GM18517 (cell line): Measurements from ENCODE around the gene LPA.
"Not testable (repeated sequence)": the region's sequence is repeated elsewhere in the genome, so short reads cannot be mapped to it uniquely, and the experiment has no call there.

Experiments used
- ATAC-seq: cut with Tn5 transposase; IDR thresholded peaks from one replicate; pipeline ENCODE4 v1.9.1; 2021; ENCODE audit warnings: mild to moderate bottlenecking, moderate library complexity; ENCODE audit not compliant: unreplicated experiment

The LPA gene

DNA sequence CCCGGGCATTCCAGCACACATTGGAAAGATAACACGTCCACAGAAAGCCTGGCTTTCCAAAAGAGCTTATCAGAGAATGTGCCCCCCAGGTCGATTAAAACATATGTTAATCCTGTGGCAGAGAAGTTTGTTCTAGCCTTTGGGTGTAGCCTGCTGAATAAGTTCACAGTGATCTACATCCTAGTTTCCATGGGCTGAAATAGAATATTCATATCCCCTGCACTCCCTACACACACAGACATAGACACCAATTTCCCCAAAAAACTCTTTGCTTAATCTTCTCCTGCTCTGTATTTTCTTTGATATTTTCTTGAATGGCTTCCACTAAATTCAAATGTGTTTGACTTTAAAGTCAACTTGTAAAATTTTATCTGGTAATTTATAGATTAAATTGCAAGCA, 1.6 kb downstream of the LPA start:
- no peak for ATAC-seq

DNA sequence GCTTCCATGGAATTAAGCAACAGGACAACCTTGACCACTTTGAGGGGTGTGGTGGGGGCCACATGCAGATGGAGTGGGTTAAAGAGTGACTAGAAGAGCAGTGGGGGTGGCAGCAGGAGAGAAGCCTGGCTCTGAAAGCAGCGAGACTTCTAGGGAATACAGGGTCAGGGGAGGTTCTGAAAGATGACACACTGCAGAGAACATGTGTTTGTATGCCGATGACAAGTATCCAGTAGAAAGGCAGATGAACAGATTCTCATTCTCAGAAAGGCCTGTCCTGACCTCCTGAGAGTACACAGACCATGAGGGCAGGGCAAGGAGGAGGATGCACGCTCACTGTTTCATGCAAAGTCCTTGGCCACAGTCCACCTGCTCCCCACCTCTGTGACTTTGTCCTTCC, 2.9 kb downstream of the LPA start:
- ATAC-seq, result no peak

DNA sequence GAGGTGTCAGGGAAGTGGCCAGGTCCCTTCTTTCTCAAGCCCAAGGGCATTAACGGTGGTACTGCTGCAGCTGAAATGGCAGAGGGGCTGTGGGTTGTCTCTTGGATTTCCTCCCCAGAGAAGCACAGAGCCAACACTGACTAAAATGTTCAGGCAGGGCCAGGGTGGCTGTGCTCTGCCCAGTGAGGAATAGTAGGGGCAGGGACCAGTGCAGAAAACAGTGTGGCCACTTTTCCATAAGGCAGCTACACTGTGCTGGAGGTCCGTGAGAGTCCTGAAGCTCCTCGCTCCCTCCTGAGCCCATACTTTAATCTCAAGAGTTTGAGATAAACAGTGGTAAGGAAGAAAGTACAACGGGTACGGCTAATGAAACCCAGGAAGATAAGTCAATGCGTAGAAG, 4.5 kb downstream of the LPA start:
- ATAC-seq, result no peak

DNA sequence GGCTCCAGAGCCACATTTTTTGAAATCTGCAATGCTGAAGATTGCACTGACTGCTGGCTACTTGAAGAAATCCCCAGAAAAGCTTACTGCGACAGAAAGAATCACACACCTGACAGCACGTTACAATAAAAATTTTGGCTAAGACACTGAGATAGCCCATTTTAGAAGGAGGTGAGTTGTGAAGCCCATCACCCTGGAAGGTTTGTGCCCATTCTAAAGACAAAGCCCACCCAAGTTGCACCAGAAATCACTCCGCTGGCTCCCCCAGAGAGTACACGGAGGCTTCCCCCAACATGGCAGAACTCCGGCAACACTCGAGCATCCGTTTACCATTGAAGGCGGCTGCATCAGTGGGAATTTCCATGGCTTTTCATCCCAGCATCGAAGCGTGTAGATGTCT, 29.4 kb downstream of the LPA start:
- ATAC-seq, result no peak

DNA sequence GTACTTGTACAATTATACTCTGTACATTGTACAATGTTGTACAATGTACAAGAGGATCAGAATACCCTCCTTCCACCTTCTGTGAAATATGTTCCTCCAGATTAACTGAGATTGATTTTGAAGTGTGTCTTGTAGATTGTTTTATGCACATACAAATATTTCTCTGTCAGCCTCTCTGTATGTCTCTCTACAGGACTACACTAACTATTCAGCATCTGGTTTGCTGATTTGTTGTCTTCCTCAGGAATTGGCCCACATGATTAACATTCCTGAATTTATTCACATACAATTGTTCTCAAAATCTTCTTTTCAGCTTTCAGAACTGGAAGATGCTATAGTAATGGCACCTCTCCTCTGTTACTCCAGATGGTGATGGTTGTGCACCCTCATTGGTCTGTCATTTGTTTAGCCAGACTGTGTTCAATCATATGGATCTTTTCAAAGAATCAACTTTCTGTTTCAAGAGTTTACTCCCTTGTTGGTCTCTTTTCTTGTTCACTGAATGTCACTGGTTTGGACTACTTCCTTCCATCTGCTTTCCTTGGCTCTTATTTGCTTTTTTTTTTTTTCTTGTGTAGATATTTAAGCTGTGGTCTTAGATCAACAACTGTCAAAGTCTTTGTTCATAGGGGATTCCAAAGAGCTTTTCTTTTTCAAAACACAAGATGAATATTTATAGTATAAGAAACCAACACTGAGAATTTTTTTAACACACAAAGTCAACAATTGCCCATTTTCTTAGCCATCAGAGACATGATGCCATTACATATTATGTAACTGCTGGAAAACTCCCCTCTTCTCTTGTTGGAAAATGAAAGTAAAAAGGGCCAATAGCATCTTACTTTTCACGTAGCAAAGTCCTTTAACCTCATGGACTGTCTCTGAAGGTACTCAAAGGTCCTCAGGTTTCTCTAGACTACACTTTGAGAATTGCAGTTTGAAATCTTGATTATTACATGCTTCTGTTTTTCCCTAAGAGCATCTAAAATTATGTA, 67.9 kb downstream of the LPA start:
- no peak for ATAC-seq

DNA sequence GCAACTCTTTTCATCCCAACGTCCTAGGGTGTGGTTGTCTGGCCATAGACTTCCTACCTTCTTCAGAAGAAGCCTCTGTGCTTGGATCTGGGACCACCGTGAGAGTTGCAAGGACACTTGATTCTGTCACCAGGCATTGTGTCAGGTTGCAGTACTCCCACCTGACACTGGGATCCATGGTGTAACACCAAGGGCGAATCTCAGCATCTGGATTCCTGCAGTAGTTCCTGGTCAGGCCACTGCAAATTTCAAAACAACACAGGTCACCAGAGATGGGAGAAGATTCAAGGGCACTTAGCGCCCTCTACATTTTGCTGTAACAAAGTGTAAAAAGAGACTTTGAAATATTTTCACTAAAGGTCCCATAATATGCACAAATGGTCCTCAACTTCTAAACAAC, 68.8 kb downstream of the LPA start:
- ATAC-seq, result not testable (repeated sequence)

DNA sequence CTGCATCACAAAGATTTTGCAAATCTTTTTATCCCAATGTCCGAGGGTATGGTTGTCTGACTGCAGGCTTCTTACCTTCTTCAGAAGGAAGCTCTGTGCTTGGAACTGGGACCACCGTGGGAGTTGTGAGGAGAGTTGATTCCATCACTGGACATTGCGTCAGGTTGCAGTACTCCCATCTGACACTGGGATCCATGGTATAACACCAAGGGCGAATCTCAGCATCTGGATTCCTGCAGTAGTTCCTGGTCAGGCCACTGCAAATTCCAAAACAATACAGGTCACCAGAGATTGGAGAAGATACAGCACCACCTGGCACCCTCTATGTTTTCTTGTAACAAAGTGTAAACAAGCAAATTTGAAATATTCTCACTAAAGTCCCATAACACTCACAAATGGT, 77.7 kb downstream of the LPA start:
- ATAC-seq, result no peak

DNA sequence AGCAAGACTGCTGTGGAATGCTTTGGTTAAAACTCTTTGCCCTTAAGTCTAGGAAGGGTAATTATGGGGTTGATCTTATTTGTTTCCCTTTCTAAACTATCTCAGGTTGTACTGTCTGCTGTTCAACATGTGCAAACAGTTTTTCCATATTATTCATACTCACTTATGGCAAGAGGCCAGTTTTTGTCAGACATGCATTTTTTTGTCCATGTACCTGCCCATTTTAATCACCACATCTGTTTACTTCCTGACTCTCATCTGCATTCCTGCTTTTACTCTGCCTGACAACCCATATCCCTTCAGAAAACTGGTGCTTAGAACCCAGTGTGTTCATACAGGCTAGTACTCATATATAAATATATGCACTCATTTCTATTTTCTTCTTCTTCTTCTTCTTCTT, 80.3 kb downstream of the LPA start:
- no peak for ATAC-seq

DNA sequence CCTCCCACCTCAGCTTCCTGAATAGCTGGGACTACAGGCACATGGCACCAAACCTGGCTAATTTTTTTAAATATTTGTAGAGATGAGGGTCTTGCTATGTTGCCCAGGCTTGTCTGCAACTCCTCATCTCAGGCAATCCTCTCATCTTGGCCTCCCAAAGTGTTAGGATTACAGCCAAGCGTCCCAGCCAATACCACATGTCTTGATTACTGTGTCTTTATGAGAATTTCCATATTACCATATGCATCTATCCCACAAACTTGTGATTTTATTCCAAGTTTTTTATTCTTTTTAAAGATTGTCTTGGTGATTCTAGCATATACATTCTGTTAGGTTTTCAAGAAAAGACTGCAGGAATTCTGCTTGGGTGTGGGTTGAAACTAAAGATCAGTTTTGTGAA, 82.7 kb downstream of the LPA start:
- ATAC-seq, result no peak

DNA sequence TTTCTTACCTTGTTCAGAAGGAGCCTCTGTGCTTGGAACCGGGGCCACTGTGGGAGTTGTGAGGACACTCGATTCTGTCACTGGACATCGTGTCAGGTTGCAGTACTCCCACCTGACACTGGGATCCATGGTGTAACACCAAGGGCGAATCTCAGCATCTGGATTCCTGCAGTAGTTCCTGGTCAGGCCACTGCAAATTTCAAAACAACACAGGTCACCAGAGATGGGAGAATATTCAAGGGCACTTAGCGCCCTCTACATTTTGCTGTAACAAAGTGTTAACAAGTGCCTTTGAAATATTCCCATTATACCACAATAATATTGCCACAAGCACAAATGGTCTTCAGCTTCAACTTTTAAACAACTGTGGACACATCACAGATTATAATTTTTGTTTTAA, 85.6 kb downstream of the LPA start:
- not testable (repeated sequence) for ATAC-seq

DNA sequence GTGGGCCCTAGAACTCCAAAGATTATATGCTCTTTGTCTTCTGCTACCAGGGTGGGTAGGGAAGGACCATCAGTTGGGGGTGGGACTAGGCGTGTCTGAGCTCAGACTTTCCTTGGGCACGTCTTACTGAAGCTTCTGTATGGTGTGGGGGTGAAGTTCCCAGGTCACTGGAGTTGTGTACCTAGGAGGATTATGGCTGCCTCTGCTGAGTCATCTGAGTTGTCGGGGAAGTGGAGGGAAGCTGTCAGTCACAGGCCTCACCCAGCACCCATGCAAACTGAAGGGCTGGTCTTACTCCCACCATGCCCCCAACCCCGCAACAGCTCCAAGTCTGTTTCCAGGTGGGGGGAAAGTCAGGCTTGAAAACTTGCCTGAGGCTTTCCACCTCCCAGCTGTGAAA, 90.1 kb downstream of the LPA start:
- no peak for ATAC-seq

DNA sequence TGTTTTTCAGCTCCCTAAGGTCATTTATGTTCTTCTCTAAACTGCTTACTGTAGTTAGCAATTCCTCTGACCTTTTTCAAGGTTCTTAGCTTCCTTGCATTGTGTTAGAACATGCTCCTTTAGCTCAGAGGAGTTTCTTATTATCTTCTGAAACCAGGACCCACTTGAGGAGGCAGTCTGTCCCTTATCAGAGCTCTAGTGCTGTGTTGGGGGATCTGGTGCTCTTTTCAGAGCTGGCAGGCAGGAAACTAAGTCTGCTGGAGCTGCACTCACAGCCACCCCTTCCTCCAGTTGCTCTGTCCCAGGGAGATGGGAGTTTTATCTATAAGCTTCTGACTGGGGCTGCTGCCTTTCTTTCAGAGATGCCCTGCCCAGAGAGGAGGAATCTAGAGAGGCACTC, 92.9 kb downstream of the LPA start:
- not testable (repeated sequence) for ATAC-seq

DNA sequence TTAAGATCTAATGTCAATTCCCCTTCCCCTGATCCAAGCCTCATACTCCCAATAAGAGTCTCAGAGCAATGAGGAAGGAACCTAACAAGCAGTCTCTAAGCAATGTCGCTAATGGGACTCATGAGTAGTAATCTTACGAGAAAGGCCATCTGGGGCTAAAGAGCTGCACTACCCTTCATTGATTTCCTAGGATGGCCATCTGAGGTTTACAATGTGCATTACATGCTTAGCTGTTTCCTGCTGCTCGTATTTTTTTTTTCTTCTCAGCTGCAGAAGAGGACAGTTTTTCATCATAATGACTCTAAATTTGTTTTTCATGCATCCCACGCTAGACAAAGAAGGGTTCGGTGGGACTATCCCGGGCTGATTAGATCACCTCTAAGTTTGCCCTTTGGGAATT, 119.3 kb downstream of the LPA start:
- ATAC-seq, result no peak

DNA sequence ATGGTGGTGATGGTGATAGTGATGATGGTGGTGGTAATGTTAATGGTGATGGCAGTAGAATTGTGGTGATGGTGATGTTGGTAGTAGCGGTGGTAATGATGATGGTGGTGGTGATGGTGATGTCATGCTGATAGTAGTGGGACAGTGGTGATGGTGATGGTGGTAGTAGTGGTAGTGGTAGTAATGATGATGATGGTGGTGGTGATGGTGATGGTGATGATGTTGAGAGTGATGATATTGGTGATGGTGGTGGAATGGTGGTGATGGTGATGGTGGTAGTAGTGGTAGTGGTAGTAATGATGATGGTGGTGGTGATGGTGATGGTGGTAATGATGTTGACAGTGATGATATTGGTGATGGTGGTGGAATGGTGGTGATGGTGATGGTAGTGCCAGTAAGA, 128.8 kb downstream of the LPA start:
- no peak for ATAC-seq

DNA sequence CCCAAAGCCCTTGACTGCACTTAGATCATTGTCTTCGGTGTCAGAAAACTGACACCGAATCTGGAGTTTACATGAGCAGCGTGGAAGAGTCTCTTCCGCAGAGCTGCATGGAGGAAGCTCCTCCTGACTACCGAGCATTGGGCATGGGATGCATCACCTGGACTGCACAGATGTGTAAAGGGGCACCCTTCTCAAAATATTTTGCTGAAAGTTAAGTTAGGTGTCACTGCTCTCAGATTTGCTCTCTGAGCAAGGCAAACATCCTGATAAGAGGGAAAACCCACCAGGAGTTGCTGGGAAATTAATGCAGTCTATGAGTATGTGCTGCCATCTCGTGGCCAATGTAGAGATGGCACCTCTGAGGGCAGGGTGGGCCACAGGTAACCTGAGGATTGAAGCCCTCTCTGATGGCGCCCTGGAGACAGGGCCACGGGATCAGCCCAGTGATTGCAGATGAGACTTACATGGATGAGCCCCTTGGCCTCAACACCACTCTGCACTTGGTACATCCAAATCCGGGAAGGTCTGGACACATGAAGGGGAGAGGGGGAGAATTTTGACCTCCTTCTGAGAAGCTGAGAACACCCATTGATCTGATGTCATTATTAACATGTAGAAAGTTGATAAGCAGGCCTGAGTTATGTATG, 129.9 kb downstream of the LPA start:
- peak; percentile 92 for ATAC-seq

DNA sequence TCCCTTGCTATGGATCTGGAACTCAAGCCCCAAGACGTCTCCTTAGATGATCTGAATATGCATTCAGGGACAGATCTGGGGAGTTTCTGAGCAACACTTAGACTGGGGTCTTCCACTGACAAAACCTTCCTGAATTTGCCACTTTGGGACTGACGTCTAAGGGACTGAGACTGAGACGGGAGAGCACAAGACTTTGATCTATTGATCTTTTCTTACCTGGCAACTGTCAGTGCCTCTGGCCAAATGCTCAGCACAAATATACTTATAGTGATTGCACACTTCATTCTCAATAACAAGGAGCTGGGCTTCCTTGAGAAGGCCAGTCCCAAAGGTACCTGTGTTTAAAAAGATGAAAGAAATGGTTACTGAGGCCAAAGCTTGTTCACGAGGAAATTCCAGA, 131.8 kb downstream of the LPA start:
- ATAC-seq, result no peak

DNA sequence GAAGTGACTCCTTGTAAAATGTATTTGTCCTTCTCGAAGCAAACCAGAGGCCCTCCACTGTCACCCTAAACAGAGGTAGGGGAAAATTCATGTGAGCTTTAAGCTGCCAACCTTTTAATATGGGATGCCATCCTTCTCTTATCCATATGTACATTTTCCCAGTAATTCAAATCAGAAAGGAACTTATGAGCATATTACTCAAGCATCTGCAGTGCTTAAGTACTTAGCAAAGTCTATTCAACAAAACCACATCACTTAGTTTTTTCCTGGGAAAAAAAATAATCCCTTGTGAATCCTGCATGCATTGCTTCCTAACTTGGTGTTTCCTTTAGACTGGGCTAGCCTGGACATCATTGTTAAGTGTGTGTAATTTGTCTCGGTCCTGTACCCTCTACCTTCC, 132.2 kb downstream of the LPA start:
- no peak for ATAC-seq

DNA sequence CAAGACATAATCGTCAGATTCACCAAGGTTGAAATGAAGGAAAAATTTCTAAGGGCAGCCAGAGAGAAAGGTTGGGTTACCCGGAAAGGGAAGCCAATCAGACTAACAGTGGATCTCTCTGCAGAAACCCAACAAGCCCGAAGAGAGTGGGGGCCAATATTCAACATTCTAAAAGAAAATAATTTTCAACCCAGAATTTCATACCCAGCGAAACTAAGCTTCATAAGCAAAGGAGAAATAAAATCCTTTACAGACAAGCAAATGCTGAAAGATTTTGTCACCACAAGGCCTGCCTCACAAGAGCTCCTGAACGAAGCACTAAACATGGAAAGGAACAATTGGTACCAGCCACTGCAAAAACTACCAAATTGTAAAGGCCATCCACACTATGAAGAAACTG, 134.6 kb downstream of the LPA start:
- not testable (repeated sequence) for ATAC-seq

DNA sequence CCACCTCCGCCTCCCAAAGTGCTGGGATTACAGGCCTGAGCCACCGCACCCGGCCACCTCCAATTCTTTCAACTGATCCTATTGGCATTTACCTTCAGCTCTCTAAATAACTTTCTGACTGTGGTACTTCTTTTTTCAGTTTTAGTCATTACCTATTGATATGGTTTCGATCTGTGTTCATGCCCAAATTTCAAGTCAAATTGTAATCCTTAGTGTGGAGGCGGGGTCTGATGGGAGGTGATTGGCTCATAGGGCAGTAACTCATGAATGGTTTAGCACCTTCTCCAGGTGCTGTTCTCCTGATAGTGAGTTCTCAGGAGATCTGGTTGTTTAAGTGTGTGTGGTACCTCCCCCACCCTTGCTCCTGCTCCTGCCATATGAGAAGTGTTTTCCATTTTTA, 140.9 kb downstream of the LPA start:
- ATAC-seq, result no peak

DNA sequence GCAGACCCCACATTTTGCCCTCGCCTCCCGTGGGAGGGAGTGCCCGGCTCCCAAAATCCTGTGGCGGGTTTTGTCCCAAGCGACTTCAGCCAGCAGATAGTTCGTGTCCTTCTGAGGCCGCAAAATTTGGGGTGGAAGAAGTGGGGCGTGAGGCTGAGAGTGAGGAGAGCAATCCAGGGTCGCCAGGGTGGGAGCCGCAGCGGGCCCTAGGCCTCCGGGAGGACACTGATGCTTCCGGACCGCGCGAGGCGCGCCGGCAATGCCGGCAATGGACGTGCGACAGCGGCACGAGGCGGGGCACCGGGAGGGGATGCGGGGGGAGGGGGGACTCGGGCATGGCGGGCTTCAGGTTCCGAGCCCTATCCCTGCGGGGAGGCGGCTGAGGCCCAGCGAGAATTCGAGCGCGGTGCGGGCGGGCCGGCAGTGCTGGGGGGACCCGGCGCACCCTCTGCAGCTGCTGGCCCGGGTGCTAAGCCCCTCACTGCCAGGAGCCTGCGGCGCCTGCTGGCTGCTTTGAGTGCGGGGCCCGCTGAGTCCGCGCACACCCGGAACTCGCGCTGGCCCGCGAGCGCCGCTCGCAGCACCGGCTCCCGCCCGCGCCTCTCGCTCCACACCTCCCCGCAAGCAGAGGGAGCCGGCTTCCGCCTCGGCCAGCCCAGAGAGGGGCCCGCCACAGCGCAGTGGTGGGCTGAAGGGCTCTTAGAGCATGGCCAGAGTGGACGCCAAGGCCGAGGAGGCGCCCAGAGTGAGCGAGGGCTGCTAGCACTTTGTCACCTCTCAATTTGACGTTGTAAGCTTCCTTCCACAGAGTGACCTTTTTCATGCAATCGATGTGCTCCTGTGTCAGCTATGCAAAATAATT, 143.8 kb downstream of the LPA start:
- ATAC-seq, result peak; percentile 56

DNA sequence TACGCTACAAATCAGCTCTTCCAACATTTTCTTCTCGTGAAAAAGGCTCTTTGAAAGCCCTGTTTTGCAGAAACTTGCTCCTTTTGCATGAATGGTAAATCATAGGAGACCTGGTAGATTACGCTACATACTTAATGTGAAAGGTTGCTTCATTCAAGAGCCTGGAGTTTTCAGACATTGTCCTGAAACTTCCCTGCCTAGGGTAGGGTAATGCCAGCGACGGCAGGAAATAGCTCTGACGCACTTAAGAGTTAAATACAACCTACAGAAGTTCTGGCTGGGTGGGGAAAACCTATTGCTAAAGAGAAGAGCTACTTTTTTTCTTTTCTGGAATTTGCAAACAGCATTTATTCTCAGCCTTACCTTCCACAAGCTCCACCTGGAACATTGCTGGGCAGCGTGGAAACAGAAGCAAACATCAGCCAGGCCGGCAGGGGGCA, 144.5 kb downstream of the LPA start:
- ATAC-seq, result peak; percentile 85
